K562 (cell line): Measurements from ENCODE around the gene FKBP2. TPM values are rescaled to one million over a fixed set of nuclear protein-coding genes. Genes with fewer than 3 reads are reported as not detected.

ENCODE experiments used
- ARID1B ChIP-seq: fragments of 450-650 bp; IDR thresholded peaks from 2 replicates; pipeline ENCODE4 v1.6.1; 2016; ENCODE audit warnings: antibody characterized with exemption, mild to moderate bottlenecking, inconsistent platforms
- CHD7 ChIP-seq: fragments of 200-600 bp; sonication (generic); IDR thresholded peaks from one replicate; pipeline ENCODE4 v1.6.1; 2012; ENCODE audit warnings: mild to moderate bottlenecking, low read depth, low read length, inconsistent platforms
- FOXK2 ChIP-seq, 2 experiments: fragments of 450-650 bp; IDR thresholded peaks in 1 of 2; conservative IDR thresholded peaks in 1 of 2; 2 replicates each; pipeline ENCODE4 v1.6.1; 2016; ENCODE audit warnings: low read depth in 2 of 2, mild to moderate bottlenecking in 1 of 2
- HDAC2 ChIP-seq: fragments of 450-650 bp; IDR thresholded peaks from 2 replicates; pipeline ENCODE4 v1.6.1; 2016; ENCODE audit warnings: mild to moderate bottlenecking
- MLLT1 ChIP-seq, 2 experiments: fragments of 450-650 bp; IDR thresholded peaks; 2 replicates each; pipeline ENCODE4 v1.6.1; 2016
- SRSF1 ChIP-seq: fragments of 200-400 bp; formaldehyde crosslinking; IDR thresholded peaks from 2 replicates; pipeline ENCODE4 v1.6.1; 2017; ENCODE audit warnings: mild to moderate bottlenecking, low read depth, low read length, moderate library complexity
- TGIF2 ChIP-seq: sonication (generic); formaldehyde crosslinking; IDR thresholded peaks from 2 replicates; pipeline ENCODE4 v1.8.1; 2022; ENCODE audit warnings: mild to moderate bottlenecking, missing genetic modification reagents, moderate library complexity
- WHSC1 ChIP-seq: IDR thresholded peaks from one replicate; pipeline ENCODE4 v1.6.1; 2012; ENCODE audit warnings: low read length, control low read depth, inconsistent platforms
- ZBTB5 ChIP-seq: fragments of 450-650 bp; IDR thresholded peaks from 2 replicates; pipeline ENCODE4 v1.6.1; 2017; ENCODE audit warnings: antibody characterized with exemption
- ZNF143 ChIP-seq: sonication (generic); formaldehyde crosslinking; IDR thresholded peaks from 2 replicates; pipeline ENCODE4 v1.9.0; 2022; ENCODE audit warnings: mild to moderate bottlenecking, missing genetic modification reagents
- ZNF232 ChIP-seq: sonication (generic); formaldehyde crosslinking; IDR thresholded peaks from 2 replicates; pipeline ENCODE4 v1.8.0; 2022; ENCODE audit warnings: mild to moderate bottlenecking, missing genetic modification reagents
- ZNF668 ChIP-seq: fragments of 250-450 bp; sonication (Bioruptor Pico); IDR thresholded peaks from 2 replicates; pipeline ENCODE4 v1.8.0; 2022; ENCODE audit warnings: mild to moderate bottlenecking, inconsistent platforms
- polyA plus RNA-seq, 8 experiments: library from polyadenylated mRNA; depleted of rRNA in 4 of 8; stranded (reverse) in 5 of 8; unstranded in 3 of 8; fragments of >200 nt; fragmentation: Nextera tagmentation in 2 of 8; fragmentation: Illumina TruSeq in 1 of 8; extraction: Ambion mirVana in 2 of 8; extraction: Trizol in 1 of 8; gene quantifications; 2 replicates each; pipeline versions ENCODE4 v1.2.1 to v1.2.3, GENCODE V29; 2011 to 2014; ENCODE audit warnings: inconsistent platforms in 1 of 8, missing spikeins in 1 of 8
- total RNA-seq, 7 experiments: library from RNA; depleted of rRNA in 6 of 7; stranded (reverse); fragments of >200 nt in 6 of 7; fragmentation: Illumina TruSeq in 2 of 7; extraction: Trizol in 2 of 7; gene quantifications; 2 replicates each; pipeline versions ENCODE4 v1.2.1 to v1.2.3, GENCODE V29; 2011 to 2021; ENCODE audit warnings: low replicate concordance in 1 of 7

FKBP2 gene
- total and polyA plus RNA-seq, 9 of the 15 experiments (the other 6 are each of a cell fraction or from before 2014, with no cell fraction given), result 3.5 to 151 (median 58.1) TPM

- no peak for TF ChIP-seq ZBTB5
- TF ChIP-seq WHSC1, result no peak
- no peak for TF ChIP-seq ZNF143
- TF ChIP-seq CHD7, result no peak
- peak; percentile 70 for TF ChIP-seq ARID1B
- peak; percentile 89 for TF ChIP-seq HDAC2
- TF ChIP-seq MLLT1 (IDR thresholded peaks at IDR 0.05), result peak in 1 of 2 experiments; percentile 42; a peak in 2 of 4 replicates
- TF ChIP-seq ZNF668 (CRISPR knock-in tag), result no peak
- no peak for TF ChIP-seq SRSF1
- TF ChIP-seq FOXK2 (conservative IDR thresholded peaks at IDR 0.05 in 1 of 2, IDR thresholded peaks at IDR 0.05 in 1 of 2; ENCODE audit: low read depth in 2 of 2), result peak in 1 of 2 experiments; percentile 54; a peak in 1 of 4 replicates
- no peak for TF ChIP-seq TGIF2
- no peak for TF ChIP-seq ZNF232
Measured at GRCh38 chr11:64245797-64246620, 5.1 kb downstream of the FKBP2 start (continued).
